HFFc6 (cell line): ENCODE measurements around the gene ZCCHC10. TPM values are rescaled to one million over a fixed set of nuclear protein-coding genes. Genes with fewer than 3 reads are reported as not detected.
"Not testable (repeated sequence)": the region's sequence is repeated elsewhere in the genome, so short reads cannot be mapped to it uniquely, and the experiment has no call there.

Source experiments
- DNase-seq: peaks from one replicate; pipeline ENCODE4 v3.0.0-alpha.2; 2018
- H3K27ac Mint-ChIP-seq: 2 replicates; pipeline ENCODE4 v1.8.0; 2020; ENCODE audit warnings: mild to moderate bottlenecking, mixed read lengths
- H3K27me3 Mint-ChIP-seq: 2 replicates; pipeline ENCODE4 v1.8.0; 2021; ENCODE audit warnings: mild to moderate bottlenecking, moderate library complexity, mixed read lengths; ENCODE audit not compliant: insufficient read depth
- H3K36me3 Mint-ChIP-seq: 2 replicates; pipeline ENCODE4 v1.8.0; 2021; ENCODE audit warnings: low read depth, mixed read lengths
- H3K4me1 Mint-ChIP-seq: 2 replicates; pipeline ENCODE4 v1.8.0; 2020; ENCODE audit warnings: low read depth, mixed read lengths
- H3K4me3 Mint-ChIP-seq: 2 replicates; pipeline ENCODE4 v1.8.0; 2020; ENCODE audit warnings: mild to moderate bottlenecking, moderate library complexity, mixed read lengths
- H3K9me3 Mint-ChIP-seq: 2 replicates; pipeline ENCODE4 v1.8.0; 2020; ENCODE audit warnings: mild to moderate bottlenecking, mixed read lengths
- total RNA-seq, 6 experiments: library from RNA; stranded (reverse); fragmentation: NEBNext Ultra II Directional; extraction: Animal tissue kit (Norgen Biotek cat#: 25700); gene quantifications; 2 replicates in 1 of 6; 3 replicates in 5 of 6; pipeline ENCODE4 v1.2.3, GENCODE V29; 2021
- TF ChIP-seq, protein P1 (sequence below): fragments of 200-600 bp; sonication (generic); IDR thresholded peaks from 2 replicates; pipeline ENCODE4 v1.5.0; 2021; ENCODE audit warnings: antibody characterized with exemption, mild to moderate bottlenecking

Gene ZCCHC10
- total RNA-seq, 6 experiments from 2014 or later: 11.0 to 19.8 (median 17.4) TPM

GRCh38 chr5:132963171-132964104, 62.9 kb downstream of the ZCCHC10 start, which contains the start of gene AFF4:
AFF4 (minus strand) TSS chr5:132963634; CDS start chr5:132937189, 26,445 bp downstream.
- Mint-ChIP-seq H3K9me3 (no peaks in the 10 kb centered on the region), H3K27me3 (no peaks in the 10 kb centered on the region; the same call in 1 of the 2 replicates), H3K27ac (peak within 1 kb of the TSS; percentile 100), H3K4me3 (peak within 1 kb of the TSS; percentile 99), H3K36me3 (peaks cover 25% of the 10 kb centered on the region), H3K4me1 (peaks cover 25% of the 10 kb centered on the region)
- TF ChIP-seq, protein P1, sequence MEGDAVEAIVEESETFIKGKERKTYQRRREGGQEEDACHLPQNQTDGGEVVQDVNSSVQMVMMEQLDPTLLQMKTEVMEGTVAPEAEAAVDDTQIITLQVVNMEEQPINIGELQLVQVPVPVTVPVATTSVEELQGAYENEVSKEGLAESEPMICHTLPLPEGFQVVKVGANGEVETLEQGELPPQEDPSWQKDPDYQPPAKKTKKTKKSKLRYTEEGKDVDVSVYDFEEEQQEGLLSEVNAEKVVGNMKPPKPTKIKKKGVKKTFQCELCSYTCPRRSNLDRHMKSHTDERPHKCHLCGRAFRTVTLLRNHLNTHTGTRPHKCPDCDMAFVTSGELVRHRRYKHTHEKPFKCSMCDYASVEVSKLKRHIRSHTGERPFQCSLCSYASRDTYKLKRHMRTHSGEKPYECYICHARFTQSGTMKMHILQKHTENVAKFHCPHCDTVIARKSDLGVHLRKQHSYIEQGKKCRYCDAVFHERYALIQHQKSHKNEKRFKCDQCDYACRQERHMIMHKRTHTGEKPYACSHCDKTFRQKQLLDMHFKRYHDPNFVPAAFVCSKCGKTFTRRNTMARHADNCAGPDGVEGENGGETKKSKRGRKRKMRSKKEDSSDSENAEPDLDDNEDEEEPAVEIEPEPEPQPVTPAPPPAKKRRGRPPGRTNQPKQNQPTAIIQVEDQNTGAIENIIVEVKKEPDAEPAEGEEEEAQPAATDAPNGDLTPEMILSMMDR: no peak
- DNase-seq: peak; percentile 94

DNA sequence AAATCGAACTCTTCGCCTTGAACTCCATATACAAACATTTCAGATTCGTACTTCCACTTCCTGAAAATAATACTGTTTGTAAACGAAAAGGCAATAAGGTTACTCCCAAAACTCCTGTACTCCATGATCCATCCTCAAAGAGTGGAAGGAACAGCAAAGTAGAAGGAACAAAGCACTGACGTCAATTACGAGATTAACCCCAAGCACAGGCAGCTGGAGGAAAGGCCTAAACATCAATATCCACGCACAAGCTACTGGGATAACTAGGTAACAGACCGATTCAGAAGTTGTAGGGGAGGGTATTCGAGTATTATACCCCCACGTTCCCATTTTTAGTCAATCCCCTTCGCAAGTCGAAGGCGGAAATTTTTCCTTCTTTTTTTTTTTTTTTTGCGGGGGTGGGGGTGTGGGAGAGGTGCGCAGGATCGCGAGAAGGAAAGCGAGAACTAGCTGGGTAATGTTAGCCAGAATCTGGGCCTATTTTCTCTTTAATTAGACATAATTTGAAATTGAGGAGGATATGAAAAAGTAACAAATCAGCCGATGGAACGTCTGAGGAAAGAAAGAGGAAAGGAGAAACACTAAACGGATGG, 63.8 kb downstream of the ZCCHC10 start:
- Mint-ChIP-seq H3K27me3 (no peaks in the 10 kb centered on the region; the same call in 1 of the 2 replicates), H3K27ac (peak overlapping the region; percentile 100), H3K9me3 (no peaks in the 10 kb centered on the region), H3K4me3 (peak overlapping the region; percentile 99), H3K36me3 (peaks cover 25% of the 10 kb centered on the region), H3K4me1 (peaks cover 27% of the 10 kb centered on the region)
- TF ChIP-seq, protein P1: no peak
- peak; percentile 35 for DNase-seq

DNA sequence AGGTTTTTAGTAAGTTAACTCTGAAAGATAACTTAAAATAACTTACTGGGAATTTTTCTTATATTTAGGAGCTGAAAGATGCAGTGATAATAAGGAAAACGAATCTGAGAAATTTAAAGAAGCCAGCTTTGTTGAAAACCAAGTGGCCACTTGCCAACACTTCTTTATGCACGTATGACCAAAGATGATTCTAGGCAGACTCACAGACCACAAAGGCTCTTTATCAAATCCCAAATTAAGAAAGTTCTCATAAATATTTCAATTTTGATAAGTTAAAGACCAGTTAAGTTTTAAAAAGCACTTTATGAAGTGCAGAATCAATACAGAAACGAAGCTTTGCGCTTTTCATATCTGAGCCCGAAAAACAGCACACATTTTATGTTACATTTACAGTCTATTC, 64.5 kb downstream of the ZCCHC10 start:
- Mint-ChIP-seq H3K4me1 (peaks cover 27% of the 10 kb centered on the region), H3K27ac (peak overlapping the region; percentile 100), H3K27me3 (no peaks in the 10 kb centered on the region; the same call in 1 of the 2 replicates), H3K4me3 (peak overlapping the region; percentile 99), H3K9me3 (no peaks in the 10 kb centered on the region), H3K36me3 (peaks cover 25% of the 10 kb centered on the region)
- TF ChIP-seq, protein P1: no peak
- DNase-seq: peak; percentile 28

GRCh38 chr5:132961123-132961815, 65.1 kb downstream of the ZCCHC10 start:
- DNase-seq: not testable (repeated sequence)
- Mint-ChIP-seq H3K36me3 (peaks cover 25% of the 10 kb centered on the region), H3K27ac (peak overlapping the region; percentile 100)

DNA sequence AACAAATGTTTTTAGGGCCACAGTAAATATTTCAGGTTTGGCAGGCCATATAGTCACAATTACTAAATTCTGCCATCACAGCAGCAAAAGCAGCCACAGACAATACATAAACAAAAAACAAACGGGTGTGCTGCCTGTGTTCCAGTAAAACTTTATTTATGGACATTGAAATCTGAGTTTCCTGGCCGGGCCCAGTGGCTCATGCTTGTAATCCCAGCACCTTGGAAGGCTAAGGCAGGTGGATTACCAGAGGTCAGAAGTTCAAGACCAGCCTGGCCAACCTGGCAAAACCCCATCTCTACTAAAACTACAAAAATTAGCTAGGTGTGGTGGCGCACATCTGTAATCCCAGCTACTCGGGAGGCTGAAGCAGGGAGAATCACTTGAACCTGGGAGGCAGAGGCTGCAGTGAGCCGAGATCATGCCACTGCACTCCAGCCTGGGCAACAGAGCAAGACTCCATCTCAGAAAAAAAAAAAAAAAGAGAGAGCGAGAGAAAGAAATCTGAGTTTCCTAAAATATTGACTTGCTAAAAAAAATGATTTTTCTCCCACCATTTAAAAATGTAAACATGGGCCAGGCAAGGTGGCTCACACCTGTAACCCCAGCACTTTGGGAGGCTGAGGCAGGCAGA, 70.1 kb downstream of the ZCCHC10 start:
- H3K27me3 Mint-ChIP-seq, H3K4me3 Mint-ChIP-seq, H3K27ac Mint-ChIP-seq, DNase-seq, H3K9me3 Mint-ChIP-seq: not testable (repeated sequence)
- Mint-ChIP-seq H3K4me1 (peaks cover 39% of the 10 kb centered on the region), H3K36me3 (peaks cover 44% of the 10 kb centered on the region)

More at GRCh38 chr5:132961123-132961815, 65.1 kb downstream of the ZCCHC10 start:
- H3K4me3 Mint-ChIP-seq: peak overlapping the region; percentile 99
- not testable (repeated sequence) for H3K27me3 Mint-ChIP-seq, H3K9me3 Mint-ChIP-seq
- H3K4me1 Mint-ChIP-seq: peaks cover 27% of the 10 kb centered on the region

- Mint-ChIP-seq H3K27me3 (no peaks in the 10 kb centered on the region; the same call in none of the 2 replicates), H3K36me3 (peaks cover 42% of the 10 kb centered on the region), H3K27ac (no peak overlapping the region), H3K9me3 (no peaks in the 10 kb centered on the region), H3K4me1 (peaks cover 32% of the 10 kb centered on the region), H3K4me3 (no peak overlapping the region; the same call in 1 of the 2 replicates)
- TF ChIP-seq, protein P1: no peak
- no peak for DNase-seq
Observed at GRCh38 chr5:132953710-132954109, 72.6 kb downstream of the ZCCHC10 start.
